ENCODE data around the gene ELL3. TPM values are rescaled to one million over a fixed set of nuclear protein-coding genes. Genes with fewer than 3 reads are reported as not detected.

Gene ELL3
- total RNA-seq, 3 donors from 2014 or later = 18.4 to 37.4 (median 22.8) TPM

DNA sequence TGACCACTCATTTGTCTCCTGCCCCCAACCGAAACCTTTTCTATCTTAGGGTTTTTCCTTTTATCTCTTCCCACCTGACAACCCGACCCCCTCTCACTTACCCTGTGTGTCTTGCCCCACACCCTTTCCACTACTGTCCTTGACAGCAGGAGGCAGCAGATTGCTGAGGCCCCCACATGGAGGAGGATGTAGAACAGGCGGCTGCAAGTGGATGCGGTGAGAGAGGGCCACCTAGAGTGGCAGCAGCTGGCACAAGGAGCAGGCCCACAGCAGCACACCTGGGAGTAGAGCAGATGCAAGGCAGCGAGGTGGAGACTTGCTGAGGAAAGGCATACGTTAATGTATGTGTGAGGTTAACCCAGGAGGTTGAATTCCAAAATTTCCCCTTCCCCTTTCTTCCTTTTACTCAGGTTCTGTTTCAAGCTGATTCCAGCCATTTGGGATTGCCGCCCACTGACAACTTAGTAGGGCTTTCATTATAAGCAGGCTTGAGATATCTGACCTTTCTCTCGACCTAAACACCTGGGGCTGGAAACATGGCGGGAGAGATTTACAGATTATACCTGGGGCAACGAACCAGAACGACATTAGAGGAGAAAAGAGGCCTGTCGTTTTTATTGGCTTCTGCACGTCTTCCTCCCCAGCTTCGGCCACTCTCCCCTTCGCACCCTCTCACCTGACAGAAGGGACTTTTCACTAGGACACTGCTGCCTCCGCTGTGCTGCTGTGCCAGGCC lies 22.6 kb upstream of the ELL3 start:
- TF ChIP-seq, protein P1, sequence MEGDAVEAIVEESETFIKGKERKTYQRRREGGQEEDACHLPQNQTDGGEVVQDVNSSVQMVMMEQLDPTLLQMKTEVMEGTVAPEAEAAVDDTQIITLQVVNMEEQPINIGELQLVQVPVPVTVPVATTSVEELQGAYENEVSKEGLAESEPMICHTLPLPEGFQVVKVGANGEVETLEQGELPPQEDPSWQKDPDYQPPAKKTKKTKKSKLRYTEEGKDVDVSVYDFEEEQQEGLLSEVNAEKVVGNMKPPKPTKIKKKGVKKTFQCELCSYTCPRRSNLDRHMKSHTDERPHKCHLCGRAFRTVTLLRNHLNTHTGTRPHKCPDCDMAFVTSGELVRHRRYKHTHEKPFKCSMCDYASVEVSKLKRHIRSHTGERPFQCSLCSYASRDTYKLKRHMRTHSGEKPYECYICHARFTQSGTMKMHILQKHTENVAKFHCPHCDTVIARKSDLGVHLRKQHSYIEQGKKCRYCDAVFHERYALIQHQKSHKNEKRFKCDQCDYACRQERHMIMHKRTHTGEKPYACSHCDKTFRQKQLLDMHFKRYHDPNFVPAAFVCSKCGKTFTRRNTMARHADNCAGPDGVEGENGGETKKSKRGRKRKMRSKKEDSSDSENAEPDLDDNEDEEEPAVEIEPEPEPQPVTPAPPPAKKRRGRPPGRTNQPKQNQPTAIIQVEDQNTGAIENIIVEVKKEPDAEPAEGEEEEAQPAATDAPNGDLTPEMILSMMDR (IDR thresholded peaks at IDR 0.05) = no peak
- Histone ChIP-seq H3K4me1 (ENCODE audit: low read depth) (peaks cover 56% of the 10 kb centered on the region), H3K9me3 (no peaks in the 10 kb centered on the region), H3K4me3 (no peak overlapping the region), H3K36me3 (ENCODE audit: low read depth) (no peaks in the 10 kb centered on the region)
- intact Hi-C loops (cut with DNase I, micrococcal nuclease) = no loop called here
- DNase-seq = peak; percentile 42 to 65 (median 59)
- peak; percentile 31 for ATAC-seq

DNA sequence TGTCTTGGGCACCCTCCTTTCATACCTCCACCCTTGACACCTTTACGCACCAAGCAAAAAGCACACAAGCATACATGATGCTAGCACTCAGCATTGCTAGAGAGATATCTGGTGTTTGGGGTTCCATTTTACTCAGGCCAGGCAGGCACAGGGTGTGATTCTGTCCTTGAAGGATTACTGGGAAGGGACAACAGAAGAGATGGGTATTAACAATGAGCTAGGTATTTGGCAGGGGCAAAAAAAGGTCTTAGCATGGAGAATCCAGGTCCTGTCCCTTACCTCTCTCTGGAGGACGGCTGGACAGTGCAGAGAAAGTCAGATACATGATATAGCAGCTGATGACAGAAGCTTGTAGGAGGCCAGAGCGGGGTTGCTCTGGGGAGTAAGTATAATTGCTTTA lies 19.8 kb upstream of the ELL3 start:
- no peak for ATAC-seq
- intact Hi-C loops (cut with DNase I, micrococcal nuclease) = no loop called here
- Histone ChIP-seq H3K36me3 (ENCODE audit: low read depth) (peaks cover 3% of the 10 kb centered on the region), H3K9me3 (no peaks in the 10 kb centered on the region), H3K4me3 (no peak overlapping the region), H3K4me1 (ENCODE audit: low read depth) (peaks cover 67% of the 10 kb centered on the region)
- TF ChIP-seq, protein P1 (IDR thresholded peaks at IDR 0.05) = no peak
- DNase-seq = no peak

DNA sequence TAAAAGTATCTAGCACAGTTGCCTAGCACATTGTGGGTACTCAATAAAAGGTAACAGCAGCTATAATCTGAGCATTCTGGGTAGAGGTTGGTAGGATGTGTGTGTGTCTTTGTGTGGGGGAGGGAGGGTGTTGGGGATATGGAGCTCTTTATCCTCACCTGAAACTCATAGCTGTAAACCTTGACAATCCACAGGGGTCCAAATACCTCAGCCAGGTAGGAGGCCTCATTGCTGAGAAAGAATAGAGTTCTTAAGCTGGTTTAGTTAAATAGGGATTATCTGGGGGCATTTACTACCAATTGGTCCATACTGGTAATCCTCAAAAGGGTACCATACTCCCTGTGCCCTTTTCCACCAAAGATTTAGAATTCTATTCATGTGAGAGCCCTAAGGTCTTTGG lies 19.2 kb upstream of the ELL3 start:
- no peaks in the 10 kb centered on the region for H3K9me3 ChIP-seq
- TF ChIP-seq, protein P1 (IDR thresholded peaks at IDR 0.05) = no peak
- ATAC-seq (no peak), DNase-seq (no peak)
- H3K4me3 ChIP-seq = no peak overlapping the region
- intact Hi-C loops (cut with DNase I, micrococcal nuclease) = no loop called here
- H3K4me1 ChIP-seq (ENCODE audit: low read depth) = peaks cover 61% of the 10 kb centered on the region
- H3K36me3 ChIP-seq (ENCODE audit: low read depth) = peaks cover 3% of the 10 kb centered on the region

DNA sequence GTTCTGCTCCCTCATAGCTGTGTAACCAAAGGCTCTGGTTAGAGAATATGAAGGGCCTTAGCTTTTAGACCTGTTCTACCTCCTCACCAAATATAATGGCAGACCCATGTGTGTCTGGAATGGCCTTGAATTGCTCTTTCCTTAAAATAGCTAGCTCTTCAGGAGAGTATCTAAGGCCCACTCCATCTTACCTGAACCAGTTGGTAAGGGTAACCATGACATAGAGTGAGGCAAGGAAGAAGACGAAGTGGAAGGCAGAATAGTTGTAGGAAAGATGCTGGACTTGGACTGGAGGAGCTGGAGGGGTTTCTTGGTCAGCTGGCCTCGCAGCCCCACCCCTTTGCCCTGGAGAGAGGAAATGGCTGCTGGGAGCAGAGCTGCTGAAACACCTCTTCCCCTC lies 18.4 kb upstream of the ELL3 start:
- intact Hi-C loops (cut with DNase I, micrococcal nuclease) = no loop called here
- H3K36me3 ChIP-seq (ENCODE audit: low read depth) = peaks cover 3% of the 10 kb centered on the region
- H3K4me1 ChIP-seq (ENCODE audit: low read depth) = peaks cover 59% of the 10 kb centered on the region
- no peak overlapping the region for H3K4me3 ChIP-seq
- no peaks in the 10 kb centered on the region for H3K9me3 ChIP-seq
- TF ChIP-seq, protein P1 (IDR thresholded peaks at IDR 0.05) = no peak
- ATAC-seq (no peak), DNase-seq (no peak)

DNA sequence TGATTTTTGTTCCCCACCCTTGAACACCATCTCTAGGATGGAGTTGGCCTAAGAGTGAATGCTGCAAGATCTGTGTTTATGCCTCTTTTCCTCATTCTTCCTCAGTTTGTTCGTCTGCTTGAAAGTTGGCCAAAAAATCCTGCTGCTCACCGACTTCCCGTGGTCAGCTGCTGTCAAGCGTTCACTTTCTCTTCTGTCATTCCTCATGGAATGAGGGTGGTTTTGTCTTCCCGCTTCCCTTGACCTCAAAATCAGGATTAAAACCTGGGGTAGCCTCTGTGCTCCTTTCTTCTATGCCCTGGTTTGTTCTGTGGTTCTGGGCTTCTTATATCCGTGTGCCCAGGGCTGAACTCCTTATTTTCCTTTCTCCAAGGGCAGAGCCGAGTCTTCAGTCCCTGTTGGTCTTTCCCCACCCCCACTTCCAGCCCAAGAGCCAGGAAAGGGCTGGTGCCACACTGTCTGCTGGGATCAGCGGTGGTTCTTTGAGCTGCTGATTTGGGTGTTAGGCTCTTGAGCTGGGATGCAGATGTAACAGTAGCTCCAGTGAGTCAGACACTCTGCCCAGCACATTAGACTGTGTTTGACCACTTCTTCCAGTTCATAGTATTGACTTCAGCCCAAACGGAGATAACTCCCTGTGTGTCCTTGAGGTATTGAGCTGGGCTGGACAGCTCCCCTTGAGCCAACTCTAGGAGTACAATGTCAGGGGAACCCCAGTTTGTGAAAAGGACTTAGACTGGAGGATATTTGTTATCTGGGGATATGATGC lies 17.7 kb upstream of the ELL3 start:
- DNase-seq (no peak), ATAC-seq (no peak)
- Histone ChIP-seq H3K9me3 (no peaks in the 10 kb centered on the region), H3K4me1 (ENCODE audit: low read depth) (peaks cover 52% of the 10 kb centered on the region), H3K4me3 (no peak overlapping the region), H3K36me3 (ENCODE audit: low read depth) (peaks cover 3% of the 10 kb centered on the region)
- intact Hi-C loops (cut with DNase I, micrococcal nuclease) = no loop called here
- TF ChIP-seq, protein P1 (IDR thresholded peaks at IDR 0.05) = no peak

Data from mucosa of descending colon (tissue), 3 donors.